Stimulated activated CD4-positive, alpha-beta T cell treated with anti-CD3 and anti-CD28 coated beads, Interleukin-4, amount 100 ng/mL, for 4 hours (primary cell): ENCODE data around the gene ELOA.
"Not testable (repeated sequence)": the region's sequence is repeated elsewhere in the genome, so short reads cannot be mapped to it uniquely, and the experiment has no call there.

Experiments used
- DNase-seq, 2 experiments: peaks; one replicate each; pipeline ENCODE4 v3.0.0-alpha.2; 2020

ELOA gene, protein sequence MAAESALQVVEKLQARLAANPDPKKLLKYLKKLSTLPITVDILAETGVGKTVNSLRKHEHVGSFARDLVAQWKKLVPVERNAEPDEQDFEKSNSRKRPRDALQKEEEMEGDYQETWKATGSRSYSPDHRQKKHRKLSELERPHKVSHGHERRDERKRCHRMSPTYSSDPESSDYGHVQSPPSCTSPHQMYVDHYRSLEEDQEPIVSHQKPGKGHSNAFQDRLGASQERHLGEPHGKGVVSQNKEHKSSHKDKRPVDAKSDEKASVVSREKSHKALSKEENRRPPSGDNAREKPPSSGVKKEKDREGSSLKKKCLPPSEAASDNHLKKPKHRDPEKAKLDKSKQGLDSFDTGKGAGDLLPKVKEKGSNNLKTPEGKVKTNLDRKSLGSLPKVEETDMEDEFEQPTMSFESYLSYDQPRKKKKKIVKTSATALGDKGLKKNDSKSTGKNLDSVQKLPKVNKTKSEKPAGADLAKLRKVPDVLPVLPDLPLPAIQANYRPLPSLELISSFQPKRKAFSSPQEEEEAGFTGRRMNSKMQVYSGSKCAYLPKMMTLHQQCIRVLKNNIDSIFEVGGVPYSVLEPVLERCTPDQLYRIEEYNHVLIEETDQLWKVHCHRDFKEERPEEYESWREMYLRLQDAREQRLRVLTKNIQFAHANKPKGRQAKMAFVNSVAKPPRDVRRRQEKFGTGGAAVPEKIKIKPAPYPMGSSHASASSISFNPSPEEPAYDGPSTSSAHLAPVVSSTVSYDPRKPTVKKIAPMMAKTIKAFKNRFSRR

DNA sequence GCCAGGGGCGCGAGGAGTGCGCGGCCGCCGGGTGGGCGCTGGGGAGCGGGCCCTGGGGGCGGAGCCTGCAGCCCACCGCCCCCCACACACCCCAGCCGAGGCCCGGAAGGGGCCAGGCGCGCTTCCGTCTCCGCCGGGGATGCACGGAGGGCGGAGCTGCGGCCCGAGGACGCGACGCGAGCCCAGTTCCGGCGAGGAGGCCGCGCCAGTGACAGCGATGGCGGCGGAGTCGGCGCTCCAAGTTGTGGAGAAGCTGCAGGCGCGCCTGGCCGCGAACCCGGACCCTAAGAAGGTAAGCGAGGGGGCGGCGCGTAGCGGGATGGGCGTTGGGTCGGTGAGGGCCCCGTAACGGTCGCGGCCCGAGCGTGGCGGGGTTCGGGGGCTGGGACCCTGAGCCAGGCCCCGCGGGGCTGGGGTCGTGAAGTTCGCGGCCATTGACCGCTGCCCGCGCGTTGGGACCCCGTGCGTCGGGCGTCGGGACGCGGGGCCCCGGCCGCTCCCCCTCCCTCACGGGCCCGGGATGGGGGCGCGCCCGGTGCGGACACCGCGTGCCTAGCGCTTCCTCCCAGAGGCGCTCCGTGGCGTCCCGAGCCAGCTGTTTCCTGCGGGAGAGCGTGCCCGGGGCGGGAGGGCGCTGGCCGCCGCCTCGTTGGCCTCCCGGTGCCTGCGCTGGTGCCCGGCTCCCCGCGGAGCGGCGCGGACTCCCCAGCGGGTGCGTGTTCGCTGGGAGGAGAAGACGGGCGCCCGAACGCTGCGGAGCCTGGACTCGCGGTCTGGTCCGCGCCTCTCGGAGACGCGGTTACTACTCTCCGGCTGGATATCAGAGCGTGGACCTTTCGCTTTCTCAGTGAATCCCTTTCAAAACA is at the start of gene ELOA:
TSS of gene ELOA (plus strand) at position 185 of the 866 bp plus-strand sequence. CDS start at position 218, 33 bp downstream.
- peak; percentile 73 to 79 for DNase-seq

DNA sequence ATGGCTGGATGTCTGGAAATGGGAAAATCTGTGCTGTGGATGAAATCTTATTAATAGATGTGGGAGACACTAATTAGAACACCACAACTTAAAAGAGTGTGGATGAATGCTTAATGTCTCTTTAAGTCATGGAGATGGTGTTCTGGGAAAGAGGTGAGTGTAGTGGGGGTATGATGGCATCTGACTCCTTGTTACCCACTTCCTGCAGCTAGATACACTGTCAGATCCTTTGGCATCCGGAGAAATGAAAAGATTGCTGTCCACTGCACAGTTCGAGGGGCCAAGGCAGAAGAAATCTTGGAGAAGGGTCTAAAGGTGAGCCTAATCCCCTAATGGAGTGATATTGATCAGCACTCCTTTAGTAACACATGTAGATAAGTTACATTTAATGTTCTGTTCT is 49.7 kb upstream of the ELOA start:
- no peak for DNase-seq

DNA sequence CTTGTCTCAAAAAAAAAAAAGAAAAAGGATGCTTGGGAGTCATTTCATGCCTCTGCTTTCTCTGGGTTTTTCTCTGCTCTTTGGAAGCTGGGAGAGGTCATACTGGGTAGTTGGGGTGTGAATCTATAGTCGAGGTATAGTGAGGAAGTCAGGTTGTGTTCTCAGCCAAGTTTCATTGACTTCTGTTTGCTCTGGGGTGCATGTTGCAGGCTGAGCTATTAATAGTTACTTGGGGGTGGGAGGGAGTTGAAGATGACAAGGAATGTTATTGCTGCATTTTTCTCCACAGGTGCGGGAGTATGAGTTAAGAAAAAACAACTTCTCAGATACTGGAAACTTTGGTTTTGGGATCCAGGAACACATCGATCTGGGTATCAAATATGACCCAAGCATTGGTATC is 48.9 kb upstream of the ELOA start:
- DNase-seq: no peak

DNA sequence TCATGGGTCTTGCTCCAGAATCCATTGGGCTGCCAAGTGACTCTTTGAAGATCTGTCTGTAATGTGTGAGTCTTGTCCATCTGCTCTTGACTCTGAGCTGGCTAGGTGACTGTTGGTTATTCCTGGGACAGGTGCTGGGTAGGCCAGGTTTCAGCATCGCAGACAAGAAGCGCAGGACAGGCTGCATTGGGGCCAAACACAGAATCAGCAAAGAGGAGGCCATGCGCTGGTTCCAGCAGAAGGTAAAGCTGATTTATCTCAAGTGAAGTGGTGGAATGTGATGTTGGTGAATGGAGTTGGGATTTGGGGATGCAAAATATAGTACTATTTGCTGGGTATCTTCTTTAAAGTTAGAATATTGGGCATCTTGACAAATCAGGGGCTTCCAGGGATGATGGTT is 47.6 kb upstream of the ELOA start:
- DNase-seq: no peak

DNA sequence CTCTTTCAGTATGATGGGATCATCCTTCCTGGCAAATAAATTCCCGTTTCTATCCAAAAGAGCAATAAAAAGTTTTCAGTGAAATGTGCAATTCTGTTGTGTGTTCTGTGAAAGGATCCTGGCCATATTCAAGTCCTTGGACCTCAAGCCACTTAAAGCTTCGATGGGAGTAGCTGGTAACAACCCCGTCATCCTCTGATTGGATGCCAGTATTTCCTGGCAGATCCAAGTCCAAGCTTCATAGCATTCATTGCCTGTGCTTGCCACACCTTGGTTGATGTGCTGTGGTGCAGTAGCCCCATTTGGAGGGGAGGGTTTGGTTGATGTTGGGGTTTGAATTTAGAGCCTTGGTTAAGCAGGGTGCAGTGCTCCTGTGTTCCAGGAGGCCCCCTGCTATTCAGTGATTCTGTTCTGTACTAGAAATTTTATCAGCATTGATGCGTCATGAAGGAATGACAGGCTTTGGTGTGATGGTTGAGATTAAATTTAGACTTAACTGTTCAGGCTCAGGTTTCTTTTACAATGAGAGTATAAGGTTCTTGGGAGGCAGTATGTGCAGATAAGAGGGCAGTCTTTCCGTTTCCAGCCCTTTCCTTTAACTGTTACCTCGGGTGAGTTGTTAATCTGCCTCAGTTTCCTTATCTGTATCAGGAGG is 46.8 kb upstream of the ELOA start:
- no peak for DNase-seq

DNA sequence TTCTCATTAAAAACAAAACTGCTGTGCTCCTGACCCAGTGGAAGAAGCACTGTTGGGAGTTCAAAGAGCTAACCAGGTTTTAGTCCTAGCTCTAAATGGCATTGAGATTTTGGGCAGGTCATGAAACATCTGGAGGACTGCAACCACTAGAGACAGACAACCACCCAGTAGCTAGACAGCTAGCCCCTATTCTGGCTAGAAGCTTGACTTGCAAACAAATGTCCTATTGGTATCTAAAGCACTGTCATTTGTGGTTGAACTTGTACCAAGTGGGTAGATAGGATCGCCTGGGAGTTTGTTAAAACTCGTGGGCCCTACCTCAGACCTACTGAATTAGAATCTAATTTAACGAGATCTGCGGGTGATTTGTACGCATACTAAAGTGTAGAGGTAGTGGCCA is 44.8 kb upstream of the ELOA start:
- no peak for DNase-seq

DNA sequence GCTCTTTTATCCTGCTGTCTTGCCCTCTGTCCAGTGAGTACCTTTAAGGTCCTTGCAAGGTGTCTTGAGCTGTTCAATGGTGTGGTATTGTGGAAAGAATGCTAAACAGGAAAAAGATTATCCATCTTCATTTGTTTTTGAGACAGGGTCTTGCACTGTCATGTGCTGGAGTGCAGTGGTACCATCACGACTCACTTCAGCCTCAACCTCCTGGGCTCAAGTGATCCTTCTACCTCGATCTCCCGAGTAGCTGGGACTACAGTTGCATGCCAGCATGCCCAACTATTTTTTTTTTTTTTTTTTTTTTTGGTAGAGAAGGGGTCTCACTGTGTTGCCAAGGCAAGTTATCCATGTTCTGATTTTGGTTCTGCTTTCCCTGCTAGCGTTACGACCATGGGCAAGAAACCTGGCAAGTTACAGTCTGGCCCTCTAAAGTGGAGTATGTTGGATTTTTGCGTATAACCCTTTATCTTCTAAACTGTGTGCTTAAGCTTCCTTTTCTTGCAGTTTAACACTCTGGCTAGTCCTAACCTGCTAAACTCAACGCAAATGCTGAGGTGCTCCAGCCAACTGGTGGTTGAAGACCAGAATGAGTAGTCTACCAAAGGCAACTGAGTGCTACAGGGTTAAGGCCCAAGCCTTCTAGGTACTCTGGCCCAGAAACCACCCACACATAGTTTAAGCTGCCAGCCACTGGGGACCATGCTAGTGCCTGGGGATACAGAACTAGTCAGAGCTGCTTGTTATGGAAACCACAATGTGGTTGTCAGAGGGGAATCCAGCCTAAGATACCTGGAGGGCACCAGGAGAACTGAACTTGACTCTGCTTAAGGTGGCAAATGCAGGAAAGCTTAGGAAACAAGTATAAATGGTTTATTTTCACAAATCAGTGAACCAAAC is 43.7 kb upstream of the ELOA start:
- no peak for DNase-seq

DNA sequence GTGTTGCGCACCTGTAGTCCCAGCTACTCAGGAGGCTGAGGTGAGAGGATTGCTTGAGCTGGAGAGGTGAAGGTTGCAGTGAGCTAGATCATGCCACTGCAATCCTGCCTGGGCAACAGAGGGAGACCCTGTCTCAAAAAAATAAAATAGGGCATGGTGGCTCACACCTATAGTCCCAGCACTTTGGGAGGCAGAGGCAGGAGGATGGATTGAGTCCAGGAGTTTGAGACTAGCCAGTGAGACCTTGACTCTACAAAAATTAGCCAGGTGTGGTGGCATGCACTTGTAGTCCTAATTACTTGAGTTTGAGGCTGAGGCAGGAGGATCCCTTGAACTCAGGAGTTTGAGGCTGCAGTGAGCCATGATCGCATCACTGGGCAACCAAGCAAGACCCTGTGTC is 42.0 kb upstream of the ELOA start:
- DNase-seq: no peak

DNA sequence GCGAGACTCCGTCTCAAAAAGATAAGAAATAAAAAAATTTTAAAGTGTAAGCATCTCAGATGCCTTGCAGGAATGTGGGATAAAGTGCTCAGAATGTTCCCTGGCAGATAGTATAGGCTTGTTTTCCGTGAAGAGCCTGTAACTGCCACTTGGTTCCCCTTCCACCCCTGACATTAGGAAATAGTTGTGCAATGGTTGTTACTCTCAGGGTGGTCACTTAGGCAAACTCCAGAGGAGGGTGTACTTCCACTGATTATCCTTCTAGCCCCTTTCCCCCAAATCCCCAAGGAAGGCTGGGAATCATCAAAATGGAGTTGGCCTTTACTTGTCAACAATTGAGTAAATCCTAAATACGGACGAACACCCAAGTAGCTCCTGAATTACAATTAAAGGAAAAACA is 41.3 kb upstream of the ELOA start:
- DNase-seq: no peak

DNA sequence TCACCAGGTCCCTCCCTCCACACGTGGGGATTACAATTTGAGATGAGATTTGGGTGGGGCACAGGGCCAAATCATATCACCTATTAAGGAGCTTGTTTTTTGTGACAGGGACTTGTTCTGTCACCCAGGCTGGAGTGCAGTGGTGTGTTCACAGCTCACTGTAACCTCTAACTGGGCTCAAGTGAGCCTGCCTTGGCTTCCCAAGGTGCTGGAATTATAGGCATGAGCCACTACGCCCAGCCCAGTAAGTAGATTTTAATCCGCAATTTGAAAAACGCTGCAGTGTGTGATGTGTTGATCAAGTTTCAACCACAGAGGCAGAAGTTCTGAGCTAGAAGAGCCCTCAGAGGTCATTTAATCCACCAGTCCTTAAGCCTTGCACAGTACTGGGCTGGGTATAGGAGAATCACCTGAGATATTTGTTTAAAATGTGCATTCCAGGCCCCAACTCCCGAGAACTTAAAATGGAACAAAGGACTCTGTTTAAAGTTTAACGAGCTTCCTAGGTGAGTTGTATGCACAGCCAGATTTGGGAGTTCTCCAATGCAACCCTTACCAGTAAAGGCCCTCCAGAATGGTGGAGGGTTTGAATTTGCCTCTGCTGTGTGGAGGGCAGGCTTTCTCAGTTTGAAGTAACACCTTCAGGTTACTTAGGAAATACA is 38.3 kb upstream of the ELOA start:
- DNase-seq: no peak

DNA sequence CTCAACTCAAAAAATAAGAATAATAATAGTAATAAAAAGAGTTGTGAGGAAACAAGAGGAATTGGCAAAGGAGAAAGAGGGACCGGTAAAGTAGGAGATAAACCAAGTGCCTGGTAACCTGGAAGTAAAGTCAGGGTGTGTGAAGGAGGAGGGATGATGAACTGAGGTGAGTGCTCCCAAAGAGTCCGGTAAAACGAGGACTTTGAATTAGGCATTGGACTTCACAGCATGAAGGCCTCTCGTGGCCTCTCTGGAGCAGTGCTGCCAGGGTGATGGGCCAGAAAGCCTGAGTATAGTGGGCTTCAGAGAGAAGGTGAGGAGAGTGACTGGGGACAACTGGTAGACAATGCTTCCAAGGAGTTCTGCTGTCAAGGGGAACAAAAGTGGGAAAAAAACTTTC is 34.0 kb upstream of the ELOA start:
- no peak for DNase-seq

DNA sequence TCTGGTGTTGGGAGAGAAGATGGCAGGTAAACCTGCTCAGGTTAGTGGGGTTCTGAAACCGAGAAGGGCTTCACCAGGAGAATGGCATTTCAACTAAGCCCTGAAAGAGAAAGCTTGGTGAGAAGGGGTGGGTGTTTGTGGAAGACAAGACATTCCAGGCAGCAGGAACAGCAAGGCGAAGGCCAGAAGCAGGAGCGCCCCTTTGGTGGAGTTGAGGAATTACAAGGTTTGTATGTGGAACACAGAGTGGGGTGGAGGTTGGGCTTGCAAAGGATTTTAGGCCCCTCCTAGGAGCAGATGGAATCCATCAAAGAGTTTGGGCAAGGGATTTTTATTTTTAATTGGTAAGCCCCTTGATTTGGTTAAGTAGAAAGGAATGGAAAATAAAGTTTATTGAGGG is 24.8 kb upstream of the ELOA start:
- DNase-seq: no peak

DNA sequence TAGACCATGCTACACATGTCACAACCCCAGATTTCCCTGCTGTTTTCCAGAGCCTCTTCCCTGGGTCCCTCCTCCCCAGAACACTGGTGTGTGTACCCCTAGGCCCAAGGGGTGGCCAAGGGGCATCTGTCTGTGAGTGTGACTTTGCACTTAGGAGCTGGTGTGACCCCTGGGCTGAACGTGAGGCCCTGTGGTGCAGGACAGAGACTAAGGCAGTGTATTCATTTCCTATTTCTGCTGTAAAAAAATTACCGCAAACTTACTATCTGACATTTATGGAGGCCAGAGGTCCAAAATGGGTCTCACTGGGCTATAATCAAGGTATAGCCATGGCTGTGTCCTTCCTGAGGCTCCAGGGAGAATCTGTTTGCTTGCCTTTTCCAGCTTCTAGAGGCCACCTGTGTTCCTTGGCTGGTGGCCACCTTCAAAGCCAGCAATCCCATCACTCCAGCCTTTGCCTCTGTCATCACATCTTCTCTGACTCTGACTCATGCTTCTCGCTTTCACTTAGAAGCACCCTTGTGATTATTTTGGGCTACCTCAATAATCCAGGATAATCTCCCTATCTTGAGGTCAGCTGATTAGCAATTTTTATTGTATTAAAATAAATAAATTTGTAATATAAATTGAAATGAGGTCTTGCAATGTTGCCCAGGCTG is 24.0 kb upstream of the ELOA start:
- no peak for DNase-seq

DNA sequence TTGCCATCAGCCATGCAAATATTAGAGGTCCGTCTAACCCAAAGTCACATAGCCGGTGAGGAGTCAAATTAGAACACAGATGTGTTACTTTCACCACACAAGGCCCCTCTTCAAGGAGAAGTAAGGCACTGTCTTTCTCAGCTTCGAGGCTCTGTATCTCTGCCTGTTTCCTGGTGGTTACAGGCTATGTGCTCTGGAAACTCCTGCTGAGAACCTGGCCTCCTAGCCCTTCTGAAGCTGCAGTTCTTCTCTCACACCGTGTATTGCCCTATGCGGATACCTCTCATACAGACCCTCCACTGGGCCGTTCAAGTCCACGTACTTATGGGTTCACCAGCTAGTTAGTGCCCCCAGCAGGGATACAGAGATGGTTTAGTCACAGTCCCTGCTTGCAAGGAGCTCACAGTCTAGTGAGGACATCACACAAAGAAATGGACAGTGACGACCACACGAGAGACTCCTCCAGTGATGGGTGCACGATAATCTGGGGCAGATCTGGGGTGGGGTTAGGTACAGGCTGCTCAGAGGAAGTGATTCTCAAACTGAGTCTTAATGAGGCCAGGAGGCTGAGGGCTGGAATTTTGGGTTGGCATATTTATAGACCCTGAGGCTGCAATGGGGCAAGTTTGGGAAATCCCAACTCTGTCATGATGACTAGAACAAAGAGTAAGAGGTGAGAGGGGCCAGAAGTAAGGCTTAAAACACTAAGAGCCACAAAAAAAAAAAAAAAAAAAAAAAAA is 22.8 kb upstream of the ELOA start:
- DNase-seq: no peak

DNA sequence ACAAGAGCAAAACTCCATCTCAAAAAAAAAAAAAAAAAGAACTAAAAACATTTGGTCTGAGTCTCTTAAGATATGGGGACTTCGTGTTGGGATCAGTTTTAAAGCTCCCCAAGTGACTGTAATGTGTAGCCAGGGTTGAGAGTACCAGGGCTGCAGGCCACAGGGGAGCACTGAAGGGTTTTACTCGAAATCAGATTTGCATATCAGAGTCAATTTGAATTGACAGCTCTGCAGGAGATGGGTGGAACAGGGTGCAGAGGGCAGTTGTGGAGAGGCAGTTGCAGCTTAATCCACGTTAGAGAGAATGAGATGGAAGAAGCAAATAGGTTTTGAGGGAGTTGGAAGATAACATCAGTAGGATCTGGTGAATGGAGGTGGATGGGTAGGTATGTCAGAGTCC is 20.6 kb upstream of the ELOA start:
- DNase-seq: no peak

DNA sequence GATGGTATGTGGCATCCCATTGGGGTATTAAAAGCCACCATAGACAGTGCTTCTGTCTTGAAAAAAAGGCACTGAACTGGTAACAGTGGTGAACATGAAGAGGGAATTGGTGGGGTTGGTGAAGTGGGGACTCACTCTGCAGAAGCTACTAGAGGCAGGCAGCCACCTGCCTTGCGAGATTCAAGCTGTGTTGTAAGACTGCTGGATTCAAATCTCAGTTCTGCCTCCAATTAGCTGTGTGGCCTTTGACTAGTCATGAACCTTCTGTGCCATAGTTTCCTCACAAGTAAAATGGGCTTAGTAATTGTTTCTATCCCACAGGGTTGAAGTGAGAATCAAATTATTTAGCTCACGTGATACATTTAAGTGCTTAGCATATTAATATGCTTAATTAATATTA is 16.6 kb upstream of the ELOA start:
- DNase-seq: no peak

DNA sequence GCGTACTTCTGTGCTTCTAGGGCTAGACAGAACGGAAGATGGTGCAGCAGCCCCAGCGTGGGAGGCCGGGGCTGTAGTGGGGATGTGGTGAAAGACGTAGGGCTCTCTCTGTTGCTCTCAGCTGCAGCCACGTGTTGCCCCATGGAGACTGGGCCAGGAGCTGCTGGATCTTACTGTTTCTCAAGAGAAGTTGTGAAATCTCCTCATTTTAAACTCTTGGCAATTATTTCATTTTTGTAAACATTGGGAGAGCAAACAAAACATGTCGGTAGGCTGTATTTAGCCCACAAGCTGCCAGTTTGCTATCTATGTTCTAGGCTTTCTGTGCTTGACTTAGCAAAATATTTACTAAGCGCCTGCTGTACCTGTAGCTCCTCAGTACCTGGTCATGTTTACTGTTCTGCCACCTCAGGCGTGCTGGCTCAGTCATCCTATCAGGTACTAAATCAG is 15.9 kb upstream of the ELOA start:
- no peak for DNase-seq

DNA sequence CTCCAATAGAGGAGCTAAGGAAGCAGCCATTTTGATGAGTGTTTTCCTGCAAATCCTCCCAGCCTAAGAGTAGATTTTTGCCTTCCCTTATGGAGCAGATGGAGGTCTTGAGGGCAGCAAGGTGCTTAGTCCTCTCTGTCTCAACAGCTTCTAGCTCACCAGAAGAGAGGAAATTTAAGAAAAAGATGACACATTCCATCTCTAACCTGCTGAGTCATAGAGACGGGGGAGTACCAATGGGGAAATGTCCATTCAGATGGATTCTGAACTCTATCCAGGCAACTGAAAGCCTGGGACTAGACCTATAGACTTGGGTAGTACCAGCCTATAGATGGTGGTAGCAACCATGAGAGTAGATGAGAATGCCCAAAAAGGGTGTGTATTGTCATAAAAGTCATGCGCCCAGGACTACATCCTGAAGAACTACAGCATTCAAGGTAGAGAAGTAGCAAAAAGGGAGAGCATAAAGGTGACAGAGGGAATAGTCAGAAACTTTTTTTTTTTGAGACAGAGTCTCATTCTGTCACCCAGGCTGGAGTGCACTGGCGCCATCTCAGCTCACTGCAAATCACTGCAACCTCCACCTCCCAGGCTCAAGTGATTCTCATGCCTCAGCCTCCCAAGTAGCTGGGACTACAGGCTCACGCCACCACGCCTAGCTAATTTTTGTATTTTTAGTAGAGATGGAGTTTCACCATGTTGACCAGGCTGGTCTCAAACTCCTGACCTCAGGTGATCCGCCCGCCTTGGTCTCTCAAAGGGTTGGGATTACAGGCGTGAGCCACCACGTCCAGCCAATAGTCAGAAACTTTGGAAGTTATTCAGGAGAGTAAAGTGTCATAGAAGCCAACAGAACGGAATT is 10.7 kb upstream of the ELOA start:
- no peak for DNase-seq

DNA sequence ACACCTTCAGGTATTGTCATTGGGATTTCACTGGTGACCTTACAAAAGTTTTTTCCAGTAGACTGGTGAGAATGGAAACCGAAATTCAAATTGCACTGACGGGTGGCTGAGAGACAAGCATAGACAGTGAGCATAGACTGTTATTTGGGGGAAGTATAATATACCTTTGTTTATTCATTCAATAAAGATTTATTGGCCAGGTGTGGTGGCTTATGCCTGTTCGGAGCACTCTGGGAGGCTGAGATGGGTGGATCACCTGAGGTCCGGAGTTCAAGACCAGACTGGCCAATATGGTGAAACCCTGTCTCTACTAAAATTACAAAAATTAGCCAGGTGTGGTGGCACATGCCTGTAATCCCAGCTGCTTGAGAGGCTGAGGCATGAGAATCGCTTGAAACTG is 10.0 kb upstream of the ELOA start:
- DNase-seq: not testable (repeated sequence)
